ENCODE results near the gene IL26.

DNA sequence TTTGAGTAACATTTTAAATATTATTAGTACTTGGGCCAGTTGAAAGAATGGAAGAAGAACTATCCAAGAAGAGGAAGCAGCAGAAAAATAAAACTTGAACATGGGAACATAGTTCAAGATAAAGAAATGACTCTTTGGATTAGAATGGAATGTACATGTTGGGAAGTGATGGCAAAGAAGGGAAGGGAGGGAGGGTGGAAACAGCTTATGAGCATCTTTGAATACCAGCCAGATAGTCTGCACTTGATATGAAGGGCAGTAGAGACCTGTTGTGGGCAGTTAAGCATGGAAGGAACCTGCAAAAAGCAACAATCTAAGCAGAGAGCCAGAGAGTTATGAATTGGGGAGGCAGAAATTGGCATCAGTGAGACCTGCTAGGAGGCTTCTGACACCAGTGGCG is 37.8 kb upstream of the IL26 start:
- TF ChIP-seq GATA2 (IDR thresholded peaks at IDR 0.05; ENCODE audit: low read depth, low read length) (no peak), GATA3 (IDR thresholded peaks at IDR 0.05; ENCODE audit: low read depth, low read length) (no peak)
